GM23338 (cell line): ENCODE results near the gene CACNB3. TPM values are rescaled to one million over a fixed set of nuclear protein-coding genes. Genes with fewer than 3 reads are reported as not detected.
"Not testable (repeated sequence)": the region's sequence is repeated elsewhere in the genome, so short reads cannot be mapped to it uniquely, and the experiment has no call there.

Experiments
- ATAC-seq: fragments of 200-7000 bp; cut with Tn5 transposase; 3 replicates; pipeline ENCODE4 v1.9.1; 2020
- DNase-seq: peaks from one replicate; pipeline ENCODE4 v3.0.0-alpha.2; 2015; ENCODE audit warnings: low spot score
- H2AFZ ChIP-seq: fragments of 200-600 bp; sonication (generic); 2 replicates; pipeline ENCODE4 v1.8.0; 2016; ENCODE audit warnings: antibody characterized with exemption, mild to moderate bottlenecking, moderate library complexity
- H3F3A ChIP-seq: fragments of 200-600 bp; sonication (generic); replicated peaks from 2 replicates; pipeline ENCODE4 v1.8.0; 2017; ENCODE audit warnings: antibody characterized with exemption, mixed run types, low read depth
- H3K27ac ChIP-seq: fragments of 200-600 bp; sonication (generic); 2 replicates; pipeline ENCODE4 v1.6.1; 2016; ENCODE audit warnings: low read depth
- H3K27me3 ChIP-seq: fragments of 200-600 bp; sonication (generic); 2 replicates; pipeline ENCODE4 v1.8.0; 2016; ENCODE audit warnings: mild to moderate bottlenecking, mixed run types, moderate library complexity; ENCODE audit not compliant: insufficient read depth
- H3K36me3 ChIP-seq: fragments of 200-600 bp; sonication (generic); 2 replicates; pipeline ENCODE4 v1.8.0; 2016; ENCODE audit warnings: mild to moderate bottlenecking; ENCODE audit not compliant: insufficient read depth
- H3K4me1 ChIP-seq: fragments of 200-600 bp; sonication (generic); 2 replicates; pipeline ENCODE4 v1.8.0; 2016; ENCODE audit warnings: mild to moderate bottlenecking, moderate library complexity; ENCODE audit not compliant: insufficient read depth
- H3K4me2 ChIP-seq: fragments of 200-600 bp; sonication (generic); 2 replicates; pipeline ENCODE4 v1.7.1; 2017; ENCODE audit warnings: mixed run types
- H3K4me3 ChIP-seq: fragments of 200-600 bp; sonication (generic); 2 replicates; pipeline ENCODE4 v1.6.1; 2016; ENCODE audit warnings: mixed run types
- H3K79me2 ChIP-seq: fragments of 200-600 bp; sonication (generic); replicated peaks from 2 replicates; pipeline ENCODE4 v1.8.0; 2017; ENCODE audit warnings: mild to moderate bottlenecking; ENCODE audit not compliant: insufficient read depth
- H3K9me2 ChIP-seq: fragments of 200-600 bp; sonication (generic); 2 replicates; pipeline ENCODE4 v1.8.0; 2017; ENCODE audit not compliant: insufficient read depth
- H4K20me1 ChIP-seq: fragments of 200-600 bp; sonication (generic); replicated peaks from 2 replicates; pipeline ENCODE4 v1.8.0; 2017; ENCODE audit warnings: mild to moderate bottlenecking; ENCODE audit not compliant: insufficient read depth
- H3K27ac Mint-ChIP-seq: 2 replicates; pipeline ENCODE4 v1.8.0; 2020; ENCODE audit warnings: inconsistent platforms, mild to moderate bottlenecking, moderate library complexity, mixed read lengths
- H3K27me3 Mint-ChIP-seq: 3 replicates; pipeline ENCODE4 v1.8.0; 2022; ENCODE audit warnings: low read depth, mild to moderate bottlenecking, moderate library complexity, mixed read lengths, inconsistent platforms; ENCODE audit not compliant: insufficient read depth, poor library complexity
- H3K36me3 Mint-ChIP-seq: 3 replicates; pipeline ENCODE4 v1.8.0; 2021; ENCODE audit warnings: low read depth, mild to moderate bottlenecking, inconsistent platforms, moderate library complexity, mixed read lengths
- H3K4me1 Mint-ChIP-seq: 3 replicates; pipeline ENCODE4 v1.8.0; 2020; ENCODE audit warnings: mild to moderate bottlenecking, inconsistent platforms, mixed read lengths
- H3K4me3 Mint-ChIP-seq: 3 replicates; pipeline ENCODE4 v1.8.0; 2021; ENCODE audit warnings: moderate library complexity, mild to moderate bottlenecking, inconsistent platforms, mixed read lengths
- H3K9me3 Mint-ChIP-seq: 3 replicates; pipeline ENCODE4 v1.8.0; 2020; ENCODE audit warnings: moderate library complexity, mild to moderate bottlenecking, inconsistent platforms, mixed read lengths
- CREB1 ChIP-seq: fragments of 250-450 bp; sonication (Bioruptor Pico); IDR thresholded peaks from 2 replicates; pipeline ENCODE4 v1.5.0; 2020; ENCODE audit warnings: low read depth, mild to moderate bottlenecking, moderate library complexity
- EZH2 ChIP-seq: fragments of 200-600 bp; sonication (generic); IDR thresholded peaks from one replicate; pipeline ENCODE4 v1.8.0; 2017; ENCODE audit warnings: antibody characterized with exemption, mild to moderate bottlenecking, low read depth; ENCODE audit not compliant: unreplicated experiment
- EZH2phosphoT487 ChIP-seq: fragments of 200-600 bp; sonication (generic); IDR thresholded peaks from one replicate; pipeline ENCODE4 v1.8.1; 2018; ENCODE audit warnings: antibody characterized with exemption; ENCODE audit not compliant: unreplicated experiment
- JUNB ChIP-seq: IDR thresholded peaks from one replicate; pipeline ENCODE4 v1.6.1; 2016; ENCODE audit warnings: antibody characterized with exemption; ENCODE audit not compliant: unreplicated experiment
- NANOG ChIP-seq: IDR thresholded peaks from 2 replicates; pipeline ENCODE4 v1.6.1; 2016; ENCODE audit warnings: antibody characterized with exemption, borderline replicate concordance
- STAT1 ChIP-seq: IDR thresholded peaks from one replicate; pipeline ENCODE4 v1.6.1; 2016; ENCODE audit warnings: antibody characterized with exemption; ENCODE audit not compliant: unreplicated experiment
- ZNF114 ChIP-seq: fragments of 250-450 bp; sonication (Bioruptor Pico); IDR thresholded peaks from 2 replicates; pipeline ENCODE4 v1.5.0; 2020; ENCODE audit warnings: mild to moderate bottlenecking, moderate library complexity
- ZNF331 ChIP-seq: fragments of 250-450 bp; sonication (Bioruptor Pico); IDR thresholded peaks from 2 replicates; pipeline ENCODE4 v1.5.0; 2020; ENCODE audit warnings: low read depth, mild to moderate bottlenecking, moderate library complexity
- polyA plus RNA-seq: library from polyadenylated mRNA; unstranded; fragments of >200 nt; fragmentation: Nextera tagmentation; extraction: Ambion mirVana; gene quantifications from 2 replicates; pipeline ENCODE4 v1.2.1, GENCODE V29; 2016
- total RNA-seq: library from RNA; depleted of rRNA; stranded (reverse); fragments of >200 nt; shearing (Covaris generic); gene quantifications from 2 replicates; pipeline ENCODE4 v1.2.3, GENCODE V29; 2014
- TF ChIP-seq, protein P1 (sequence below): fragments of 250-450 bp; sonication (Bioruptor Pico); IDR thresholded peaks from 2 replicates; pipeline ENCODE4 v1.5.0; 2020; ENCODE audit warnings: mild to moderate bottlenecking, moderate library complexity
- TF ChIP-seq, protein P2 (sequence below): IDR thresholded peaks from one replicate; pipeline ENCODE4 v1.6.1; 2018; ENCODE audit warnings: antibody characterized with exemption; ENCODE audit not compliant: unreplicated experiment

The CACNB3 gene
- total and polyA plus RNA-seq, 2 experiments from 2014 or later, result 4.1 to 6.2 TPM

DNA sequence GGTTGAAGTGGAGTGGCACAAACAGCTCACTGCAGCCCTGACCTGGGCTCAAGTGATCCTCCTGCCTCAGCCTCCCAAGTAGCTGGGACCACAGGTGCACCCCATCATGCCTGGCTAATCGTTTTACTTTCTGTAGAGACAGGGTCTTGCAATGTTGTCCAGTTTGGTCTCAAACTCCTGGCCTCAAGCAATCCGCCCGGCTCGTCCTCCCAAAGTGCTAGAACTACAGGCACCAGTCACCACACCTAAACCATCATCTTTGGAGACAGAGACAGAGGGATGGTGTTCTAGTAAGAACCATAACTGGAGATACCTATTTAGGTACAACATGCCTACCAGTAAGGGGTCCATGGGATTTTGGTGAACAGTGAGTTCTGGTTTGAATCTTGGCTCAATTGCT is 36.2 kb downstream of the CACNB3 start:
- H3K36me3 Mint-ChIP-seq, result peaks cover 24% of the 10 kb centered on the region; the same call in 2 of the 3 replicates
- H3K4me3 ChIP-seq, result no peak overlapping the region
- peaks cover 16% of the 10 kb centered on the region for H3K4me1 Mint-ChIP-seq
- H3K4me2 ChIP-seq, result no peak overlapping the region
- no peaks in the 10 kb centered on the region for H3K27me3 ChIP-seq
- H3K27me3 Mint-ChIP-seq, result peaks cover 10% of the 10 kb centered on the region
- H3K27ac ChIP-seq, result no peak overlapping the region
- no peaks in the 10 kb centered on the region for H3F3A ChIP-seq
- no peaks in the 10 kb centered on the region for H3K9me2 ChIP-seq
- TF ChIP-seq JUNB (no peak), NANOG (no peak), EZH2 (no peak), ZNF331 (CRISPR knock-in tag) (no peak), STAT1 (no peak), EZH2phosphoT487 (no peak), ZNF114 (CRISPR knock-in tag) (no peak), CREB1 (CRISPR knock-in tag) (no peak)
- TF ChIP-seq, protein P1, sequence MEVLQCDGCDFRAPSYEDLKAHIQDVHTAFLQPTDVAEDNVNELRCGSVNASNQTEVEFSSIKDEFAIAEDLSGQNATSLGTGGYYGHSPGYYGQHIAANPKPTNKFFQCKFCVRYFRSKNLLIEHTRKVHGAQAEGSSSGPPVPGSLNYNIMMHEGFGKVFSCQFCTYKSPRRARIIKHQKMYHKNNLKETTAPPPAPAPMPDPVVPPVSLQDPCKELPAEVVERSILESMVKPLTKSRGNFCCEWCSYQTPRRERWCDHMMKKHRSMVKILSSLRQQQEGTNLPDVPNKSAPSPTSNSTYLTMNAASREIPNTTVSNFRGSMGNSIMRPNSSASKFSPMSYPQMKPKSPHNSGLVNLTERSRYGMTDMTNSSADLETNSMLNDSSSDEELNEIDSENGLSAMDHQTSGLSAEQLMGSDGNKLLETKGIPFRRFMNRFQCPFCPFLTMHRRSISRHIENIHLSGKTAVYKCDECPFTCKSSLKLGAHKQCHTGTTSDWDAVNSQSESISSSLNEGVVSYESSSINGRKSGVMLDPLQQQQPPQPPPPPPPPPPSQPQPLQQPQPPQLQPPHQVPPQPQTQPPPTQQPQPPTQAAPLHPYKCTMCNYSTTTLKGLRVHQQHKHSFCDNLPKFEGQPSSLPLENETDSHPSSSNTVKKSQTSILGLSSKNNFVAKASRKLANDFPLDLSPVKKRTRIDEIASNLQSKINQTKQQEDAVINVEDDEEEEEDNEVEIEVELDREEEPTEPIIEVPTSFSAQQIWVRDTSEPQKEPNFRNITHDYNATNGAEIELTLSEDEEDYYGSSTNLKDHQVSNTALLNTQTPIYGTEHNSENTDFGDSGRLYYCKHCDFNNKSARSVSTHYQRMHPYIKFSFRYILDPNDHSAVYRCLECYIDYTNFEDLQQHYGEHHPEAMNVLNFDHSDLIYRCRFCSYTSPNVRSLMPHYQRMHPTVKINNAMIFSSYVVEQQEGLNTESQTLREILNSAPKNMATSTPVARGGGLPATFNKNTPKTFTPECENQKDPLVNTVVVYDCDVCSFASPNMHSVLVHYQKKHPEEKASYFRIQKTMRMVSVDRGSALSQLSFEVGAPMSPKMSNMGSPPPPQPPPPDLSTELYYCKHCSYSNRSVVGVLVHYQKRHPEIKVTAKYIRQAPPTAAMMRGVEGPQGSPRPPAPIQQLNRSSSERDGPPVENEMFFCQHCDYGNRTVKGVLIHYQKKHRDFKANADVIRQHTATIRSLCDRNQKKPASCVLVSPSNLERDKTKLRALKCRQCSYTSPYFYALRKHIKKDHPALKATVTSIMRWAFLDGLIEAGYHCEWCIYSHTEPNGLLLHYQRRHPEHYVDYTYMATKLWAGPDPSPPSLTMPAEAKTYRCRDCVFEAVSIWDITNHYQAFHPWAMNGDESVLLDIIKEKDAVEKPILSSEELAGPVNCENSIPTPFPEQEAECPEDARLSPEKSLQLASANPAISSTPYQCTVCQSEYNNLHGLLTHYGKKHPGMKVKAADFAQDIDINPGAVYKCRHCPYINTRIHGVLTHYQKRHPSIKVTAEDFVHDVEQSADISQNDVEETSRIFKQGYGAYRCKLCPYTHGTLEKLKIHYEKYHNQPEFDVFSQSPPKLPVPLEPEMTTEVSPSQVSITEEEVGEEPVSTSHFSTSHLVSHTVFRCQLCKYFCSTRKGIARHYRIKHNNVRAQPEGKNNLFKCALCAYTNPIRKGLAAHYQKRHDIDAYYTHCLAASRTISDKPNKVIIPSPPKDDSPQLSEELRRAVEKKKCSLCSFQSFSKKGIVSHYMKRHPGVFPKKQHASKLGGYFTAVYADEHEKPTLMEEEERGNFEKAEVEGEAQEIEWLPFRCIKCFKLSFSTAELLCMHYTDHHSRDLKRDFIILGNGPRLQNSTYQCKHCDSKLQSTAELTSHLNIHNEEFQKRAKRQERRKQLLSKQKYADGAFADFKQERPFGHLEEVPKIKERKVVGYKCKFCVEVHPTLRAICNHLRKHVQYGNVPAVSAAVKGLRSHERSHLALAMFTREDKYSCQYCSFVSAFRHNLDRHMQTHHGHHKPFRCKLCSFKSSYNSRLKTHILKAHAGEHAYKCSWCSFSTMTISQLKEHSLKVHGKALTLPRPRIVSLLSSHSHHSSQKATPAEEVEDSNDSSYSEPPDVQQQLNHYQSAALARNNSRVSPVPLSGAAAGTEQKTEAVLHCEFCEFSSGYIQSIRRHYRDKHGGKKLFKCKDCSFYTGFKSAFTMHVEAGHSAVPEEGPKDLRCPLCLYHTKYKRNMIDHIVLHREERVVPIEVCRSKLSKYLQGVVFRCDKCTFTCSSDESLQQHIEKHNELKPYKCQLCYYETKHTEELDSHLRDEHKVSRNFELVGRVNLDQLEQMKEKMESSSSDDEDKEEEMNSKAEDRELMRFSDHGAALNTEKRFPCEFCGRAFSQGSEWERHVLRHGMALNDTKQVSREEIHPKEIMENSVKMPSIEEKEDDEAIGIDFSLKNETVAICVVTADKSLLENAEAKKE (CRISPR knock-in tag), result no peak
- TF ChIP-seq, protein P2, sequence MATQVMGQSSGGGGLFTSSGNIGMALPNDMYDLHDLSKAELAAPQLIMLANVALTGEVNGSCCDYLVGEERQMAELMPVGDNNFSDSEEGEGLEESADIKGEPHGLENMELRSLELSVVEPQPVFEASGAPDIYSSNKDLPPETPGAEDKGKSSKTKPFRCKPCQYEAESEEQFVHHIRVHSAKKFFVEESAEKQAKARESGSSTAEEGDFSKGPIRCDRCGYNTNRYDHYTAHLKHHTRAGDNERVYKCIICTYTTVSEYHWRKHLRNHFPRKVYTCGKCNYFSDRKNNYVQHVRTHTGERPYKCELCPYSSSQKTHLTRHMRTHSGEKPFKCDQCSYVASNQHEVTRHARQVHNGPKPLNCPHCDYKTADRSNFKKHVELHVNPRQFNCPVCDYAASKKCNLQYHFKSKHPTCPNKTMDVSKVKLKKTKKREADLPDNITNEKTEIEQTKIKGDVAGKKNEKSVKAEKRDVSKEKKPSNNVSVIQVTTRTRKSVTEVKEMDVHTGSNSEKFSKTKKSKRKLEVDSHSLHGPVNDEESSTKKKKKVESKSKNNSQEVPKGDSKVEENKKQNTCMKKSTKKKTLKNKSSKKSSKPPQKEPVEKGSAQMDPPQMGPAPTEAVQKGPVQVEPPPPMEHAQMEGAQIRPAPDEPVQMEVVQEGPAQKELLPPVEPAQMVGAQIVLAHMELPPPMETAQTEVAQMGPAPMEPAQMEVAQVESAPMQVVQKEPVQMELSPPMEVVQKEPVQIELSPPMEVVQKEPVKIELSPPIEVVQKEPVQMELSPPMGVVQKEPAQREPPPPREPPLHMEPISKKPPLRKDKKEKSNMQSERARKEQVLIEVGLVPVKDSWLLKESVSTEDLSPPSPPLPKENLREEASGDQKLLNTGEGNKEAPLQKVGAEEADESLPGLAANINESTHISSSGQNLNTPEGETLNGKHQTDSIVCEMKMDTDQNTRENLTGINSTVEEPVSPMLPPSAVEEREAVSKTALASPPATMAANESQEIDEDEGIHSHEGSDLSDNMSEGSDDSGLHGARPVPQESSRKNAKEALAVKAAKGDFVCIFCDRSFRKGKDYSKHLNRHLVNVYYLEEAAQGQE, result no peak
- ATAC-seq (no peak), DNase-seq (no peak)
- peaks cover 9% of the 10 kb centered on the region; the same call in 1 of the 2 replicates for H3K4me1 ChIP-seq
- no peak overlapping the region for H3K27ac Mint-ChIP-seq
- no peak overlapping the region for H2AFZ ChIP-seq
- H3K9me3 Mint-ChIP-seq, result no peaks in the 10 kb centered on the region
- 0 out of 2 replicates have a peak, but pooled peaks cover 6% of the 10 kb centered on the region for H4K20me1 ChIP-seq
- H3K79me2 ChIP-seq, result peaks cover 23% of the 10 kb centered on the region
- H3K36me3 ChIP-seq, result no peaks in the 10 kb centered on the region
- H3K4me3 Mint-ChIP-seq, result no peak overlapping the region

DNA sequence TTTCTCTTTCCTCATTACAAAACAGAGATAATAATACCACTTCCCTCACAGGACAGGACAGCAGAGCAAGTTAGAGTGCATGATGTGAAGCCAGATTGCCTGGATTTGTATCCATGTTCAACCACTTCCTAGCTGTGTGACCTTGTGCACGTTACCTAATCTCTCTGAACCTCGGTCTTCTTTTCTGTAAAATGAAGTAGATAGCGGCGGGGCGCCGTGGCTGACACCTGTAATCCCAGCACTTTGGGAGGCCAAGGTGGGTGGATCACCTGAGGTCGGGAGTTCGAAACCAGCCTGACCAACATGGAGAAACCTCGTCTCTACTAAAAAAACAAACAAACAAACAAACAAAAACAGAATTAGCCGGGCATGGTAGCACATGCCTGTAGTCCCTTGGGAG is 36.6 kb downstream of the CACNB3 start:
- not testable (repeated sequence) for H3K27ac Mint-ChIP-seq

More for the DNA sequence above, 36.6 kb downstream of the CACNB3 start:
- not testable (repeated sequence) for H3K9me3 Mint-ChIP-seq, H3K4me3 ChIP-seq, H2AFZ ChIP-seq, H4K20me1 ChIP-seq, H3K9me2 ChIP-seq, DNase-seq, H3K27me3 ChIP-seq, H3K4me3 Mint-ChIP-seq, H3K4me2 ChIP-seq, H3K27ac ChIP-seq, H3F3A ChIP-seq, H3K36me3 ChIP-seq, ATAC-seq, H3K4me1 ChIP-seq
- Mint-ChIP-seq H3K27me3 (peaks cover 10% of the 10 kb centered on the region), H3K4me1 (peaks cover 16% of the 10 kb centered on the region), H3K36me3 (peaks cover 23% of the 10 kb centered on the region; the same call in 2 of the 3 replicates)
- peaks cover 19% of the 10 kb centered on the region for H3K79me2 ChIP-seq
